SK-N-SH (cell line): ENCODE measurements around the gene SLCO2A1.

Experiments used
- CTCF ChIP-seq: fragments of 200-600 bp; sonication (generic); IDR thresholded peaks from 2 replicates; pipeline ENCODE4 v1.6.1; 2017; ENCODE audit warnings: antibody characterized with exemption, mild to moderate bottlenecking, moderate library complexity
- EP300 ChIP-seq, 2 experiments: IDR thresholded peaks; 2 replicates each; pipeline versions ENCODE4 v1.4.0 to v1.6.1; 2012; ENCODE audit warnings: borderline replicate concordance in 1 of 2, low read depth in 1 of 2, low read length in 1 of 2
- TAF1 ChIP-seq: IDR thresholded peaks from 2 replicates; pipeline ENCODE4 v1.6.1; 2012; ENCODE audit warnings: low read depth, mild to moderate bottlenecking, low read length, moderate library complexity, borderline replicate concordance
- YY1 ChIP-seq: IDR thresholded peaks from 2 replicates; pipeline ENCODE4 v1.4.0; 2012; ENCODE audit warnings: low read depth, mild to moderate bottlenecking

DNA sequence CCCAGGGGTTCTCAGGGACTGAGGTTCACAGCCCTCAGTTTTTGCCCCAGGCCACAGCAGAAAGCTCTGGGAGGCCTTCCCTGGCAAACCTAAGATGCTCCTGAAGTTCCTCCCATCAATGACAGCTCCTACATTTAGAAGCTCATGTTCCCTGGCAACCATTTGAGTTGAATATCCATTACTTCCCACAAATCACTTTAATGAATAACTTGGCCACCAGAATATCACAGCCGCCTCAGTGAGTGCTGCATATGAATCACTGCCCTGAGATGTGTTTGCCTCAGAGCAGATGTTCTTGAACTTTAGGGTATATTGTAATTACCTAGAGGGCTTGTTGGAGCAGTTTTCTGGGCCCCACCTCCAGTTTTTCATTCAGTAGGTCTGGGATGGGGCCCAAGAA, 27.4 kb downstream of the SLCO2A1 start:
- TF ChIP-seq EP300 (IDR thresholded peaks at IDR 0.05; ENCODE audit: borderline replicate concordance in 1 of 2, low read depth in 1 of 2, low read length in 1 of 2) (peak in 1 of 2 experiments; percentile 64; a peak in 1 of 4 replicates), CTCF (no peak), TAF1 (no peak), YY1 (no peak)
